ENCODE results near the gene TBC1D2B.

Gene TBC1D2B

DNA sequence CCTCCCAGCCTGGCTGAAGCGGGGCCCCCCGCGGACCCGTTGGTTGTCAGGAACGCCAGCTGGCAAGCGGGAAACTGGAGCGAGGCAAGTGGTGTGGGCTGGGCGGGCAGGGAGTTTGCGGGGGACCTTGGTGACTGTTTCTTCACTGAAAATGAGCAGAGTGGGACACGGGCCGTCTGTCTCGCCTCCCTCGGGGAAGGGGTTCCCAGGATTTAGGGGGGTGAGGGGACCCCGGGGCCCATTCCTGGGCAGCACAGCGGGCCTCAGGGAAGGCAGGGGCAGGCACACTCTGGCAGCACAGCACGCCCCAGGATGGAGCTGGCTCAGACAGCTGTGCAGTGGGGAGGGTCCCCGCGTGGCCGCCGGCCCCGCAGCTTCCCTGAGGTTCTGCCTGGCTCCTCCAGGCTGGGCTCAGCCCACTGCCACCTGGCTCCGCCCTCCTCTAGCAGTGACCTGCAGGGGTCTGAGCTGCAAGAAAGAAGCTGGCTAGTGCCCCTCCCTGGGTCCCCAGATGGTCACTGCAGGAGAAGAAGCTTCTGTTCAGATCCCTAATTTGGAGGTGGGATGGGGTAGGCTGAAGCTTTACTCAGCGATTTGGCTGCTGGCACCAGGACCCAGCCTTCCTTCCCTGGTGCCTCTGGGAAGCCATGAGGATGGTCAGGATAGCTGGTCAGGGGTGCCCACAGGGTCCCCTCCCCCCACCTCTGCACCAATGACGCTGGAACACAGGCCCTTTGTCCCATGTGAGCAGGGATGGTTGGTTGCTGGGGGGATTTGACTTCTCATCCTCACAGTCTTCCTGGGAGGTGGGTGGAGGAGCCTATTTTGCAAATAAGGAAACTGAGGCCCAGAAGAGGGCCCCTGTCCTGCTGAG lies 90.4 kb downstream of the TBC1D2B start:
- Histone ChIP-seq H3K27me3 (ENCODE audit: insufficient read depth, poor library complexity, severe bottlenecking) (peaks cover 3% of the 10 kb centered on the region), H3K27ac (replicated peaks) (no peak overlapping the region), H3K4me3 (replicated peaks; ENCODE audit: insufficient read depth, low read length) (no peak overlapping the region)
- TF ChIP-seq GABPA (IDR thresholded peaks at IDR 0.05; ENCODE audit: low read depth) (no peak), SPI1 (IDR thresholded peaks at IDR 0.05; ENCODE audit: borderline replicate concordance, low read depth) (no peak), POLR2AphosphoS5 (IDR thresholded peaks at IDR 0.05; ENCODE audit: low read depth) (no peak)
- TF ChIP-seq, protein P1, sequence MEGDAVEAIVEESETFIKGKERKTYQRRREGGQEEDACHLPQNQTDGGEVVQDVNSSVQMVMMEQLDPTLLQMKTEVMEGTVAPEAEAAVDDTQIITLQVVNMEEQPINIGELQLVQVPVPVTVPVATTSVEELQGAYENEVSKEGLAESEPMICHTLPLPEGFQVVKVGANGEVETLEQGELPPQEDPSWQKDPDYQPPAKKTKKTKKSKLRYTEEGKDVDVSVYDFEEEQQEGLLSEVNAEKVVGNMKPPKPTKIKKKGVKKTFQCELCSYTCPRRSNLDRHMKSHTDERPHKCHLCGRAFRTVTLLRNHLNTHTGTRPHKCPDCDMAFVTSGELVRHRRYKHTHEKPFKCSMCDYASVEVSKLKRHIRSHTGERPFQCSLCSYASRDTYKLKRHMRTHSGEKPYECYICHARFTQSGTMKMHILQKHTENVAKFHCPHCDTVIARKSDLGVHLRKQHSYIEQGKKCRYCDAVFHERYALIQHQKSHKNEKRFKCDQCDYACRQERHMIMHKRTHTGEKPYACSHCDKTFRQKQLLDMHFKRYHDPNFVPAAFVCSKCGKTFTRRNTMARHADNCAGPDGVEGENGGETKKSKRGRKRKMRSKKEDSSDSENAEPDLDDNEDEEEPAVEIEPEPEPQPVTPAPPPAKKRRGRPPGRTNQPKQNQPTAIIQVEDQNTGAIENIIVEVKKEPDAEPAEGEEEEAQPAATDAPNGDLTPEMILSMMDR (IDR thresholded peaks at IDR 0.05; ENCODE audit: insufficient read depth, low read length) = no peak
- TF ChIP-seq, protein P2, sequence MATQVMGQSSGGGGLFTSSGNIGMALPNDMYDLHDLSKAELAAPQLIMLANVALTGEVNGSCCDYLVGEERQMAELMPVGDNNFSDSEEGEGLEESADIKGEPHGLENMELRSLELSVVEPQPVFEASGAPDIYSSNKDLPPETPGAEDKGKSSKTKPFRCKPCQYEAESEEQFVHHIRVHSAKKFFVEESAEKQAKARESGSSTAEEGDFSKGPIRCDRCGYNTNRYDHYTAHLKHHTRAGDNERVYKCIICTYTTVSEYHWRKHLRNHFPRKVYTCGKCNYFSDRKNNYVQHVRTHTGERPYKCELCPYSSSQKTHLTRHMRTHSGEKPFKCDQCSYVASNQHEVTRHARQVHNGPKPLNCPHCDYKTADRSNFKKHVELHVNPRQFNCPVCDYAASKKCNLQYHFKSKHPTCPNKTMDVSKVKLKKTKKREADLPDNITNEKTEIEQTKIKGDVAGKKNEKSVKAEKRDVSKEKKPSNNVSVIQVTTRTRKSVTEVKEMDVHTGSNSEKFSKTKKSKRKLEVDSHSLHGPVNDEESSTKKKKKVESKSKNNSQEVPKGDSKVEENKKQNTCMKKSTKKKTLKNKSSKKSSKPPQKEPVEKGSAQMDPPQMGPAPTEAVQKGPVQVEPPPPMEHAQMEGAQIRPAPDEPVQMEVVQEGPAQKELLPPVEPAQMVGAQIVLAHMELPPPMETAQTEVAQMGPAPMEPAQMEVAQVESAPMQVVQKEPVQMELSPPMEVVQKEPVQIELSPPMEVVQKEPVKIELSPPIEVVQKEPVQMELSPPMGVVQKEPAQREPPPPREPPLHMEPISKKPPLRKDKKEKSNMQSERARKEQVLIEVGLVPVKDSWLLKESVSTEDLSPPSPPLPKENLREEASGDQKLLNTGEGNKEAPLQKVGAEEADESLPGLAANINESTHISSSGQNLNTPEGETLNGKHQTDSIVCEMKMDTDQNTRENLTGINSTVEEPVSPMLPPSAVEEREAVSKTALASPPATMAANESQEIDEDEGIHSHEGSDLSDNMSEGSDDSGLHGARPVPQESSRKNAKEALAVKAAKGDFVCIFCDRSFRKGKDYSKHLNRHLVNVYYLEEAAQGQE (IDR thresholded peaks at IDR 0.05; ENCODE audit: insufficient replicate concordance, low read depth) = no peak
- no peak for DNase-seq (ENCODE audit: low read depth in 1 of 2, low spot score in 1 of 2)

DNA sequence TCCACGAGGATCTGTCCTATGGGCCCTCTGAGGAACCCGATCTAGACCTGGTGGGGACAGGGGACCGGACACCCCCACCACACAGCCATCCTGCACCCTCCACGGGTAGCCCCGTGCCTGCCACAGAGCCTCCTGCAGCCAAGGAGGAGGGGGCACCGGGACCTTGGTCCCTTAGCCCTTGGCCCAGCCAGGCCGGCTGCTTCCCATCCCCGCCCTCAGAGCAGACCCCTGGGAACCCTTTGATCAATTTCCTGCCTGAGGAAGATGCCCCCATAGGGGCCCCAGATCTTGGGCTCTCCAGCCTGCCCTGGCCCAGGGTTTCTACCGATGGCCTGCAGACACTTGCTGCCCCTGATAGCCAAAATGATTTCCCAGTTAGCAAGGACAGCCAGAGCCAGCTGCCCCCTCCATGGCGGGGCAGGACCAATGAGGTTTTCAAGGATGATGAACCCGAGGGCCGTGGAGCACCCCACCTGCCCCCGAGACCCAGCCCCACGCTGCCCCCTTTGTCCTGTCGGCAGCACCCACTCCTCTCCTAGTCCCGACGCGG lies 91.5 kb downstream of the TBC1D2B start:
- DNase-seq (ENCODE audit: low read depth in 1 of 2, low spot score in 1 of 2) = no peak
- peaks cover 3% of the 10 kb centered on the region for H3K27me3 ChIP-seq (ENCODE audit: insufficient read depth, poor library complexity, severe bottlenecking)
- H3K4me3 ChIP-seq (replicated peaks; ENCODE audit: insufficient read depth, low read length) = no peak overlapping the region
- TF ChIP-seq SPI1 (IDR thresholded peaks at IDR 0.05; ENCODE audit: borderline replicate concordance, low read depth) = no peak
- TF ChIP-seq, protein P2 (IDR thresholded peaks at IDR 0.05; ENCODE audit: insufficient replicate concordance, low read depth) = no peak
- no peak for TF ChIP-seq POLR2AphosphoS5 (IDR thresholded peaks at IDR 0.05; ENCODE audit: low read depth)
- TF ChIP-seq, protein P1 (IDR thresholded peaks at IDR 0.05; ENCODE audit: insufficient read depth, low read length) = no peak
- no peak overlapping the region for H3K27ac ChIP-seq (replicated peaks)

DNA sequence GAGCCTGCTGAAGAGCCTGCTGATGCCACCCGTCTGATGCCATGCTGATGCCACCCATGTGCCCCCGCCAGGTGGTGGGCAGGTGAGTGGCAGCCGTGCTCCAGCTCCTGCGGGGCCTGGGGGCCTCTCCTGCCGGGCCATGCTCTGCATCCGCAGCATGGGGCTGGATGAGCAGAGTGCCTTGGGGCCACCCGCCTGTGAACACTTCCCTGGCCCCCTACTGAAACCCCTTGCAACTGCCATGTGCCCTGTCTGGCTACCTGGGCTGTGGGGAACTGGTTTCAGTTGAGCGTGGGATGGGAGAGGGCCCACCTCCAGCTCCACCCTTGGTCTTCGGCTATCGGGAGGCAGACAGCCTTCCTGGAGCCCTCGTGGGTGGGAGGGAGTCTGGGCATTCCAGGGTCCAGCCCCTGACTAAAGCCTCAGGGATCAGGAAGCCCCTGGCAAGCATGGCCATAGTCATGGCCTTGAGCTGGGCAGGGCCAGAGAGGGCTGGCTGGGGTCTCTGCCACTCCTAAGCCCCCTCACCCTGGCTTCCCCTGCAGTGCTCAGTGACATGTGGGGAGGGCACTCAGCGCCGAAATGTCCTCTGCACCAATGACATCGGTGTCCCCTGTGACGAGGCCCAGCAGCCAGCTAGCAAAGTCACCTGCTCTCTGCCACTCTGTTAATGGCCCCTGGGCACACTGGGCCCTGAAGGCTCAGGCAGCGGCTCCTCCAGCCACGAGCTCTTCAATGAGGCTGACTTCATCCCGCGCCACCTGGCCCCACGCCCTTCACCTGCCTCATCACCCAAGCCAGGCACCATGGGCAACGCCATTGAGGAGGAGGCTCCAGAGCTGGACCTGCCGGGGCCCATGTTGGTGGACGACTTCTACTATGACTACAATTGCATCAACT lies 92.2 kb downstream of the TBC1D2B start:
- TF ChIP-seq, protein P1 (IDR thresholded peaks at IDR 0.05; ENCODE audit: insufficient read depth, low read length) = no peak
- TF ChIP-seq GABPA (IDR thresholded peaks at IDR 0.05; ENCODE audit: low read depth) = no peak
- no peak for TF ChIP-seq SPI1 (IDR thresholded peaks at IDR 0.05; ENCODE audit: borderline replicate concordance, low read depth)
- TF ChIP-seq POLR2AphosphoS5 (IDR thresholded peaks at IDR 0.05; ENCODE audit: low read depth) = no peak
- TF ChIP-seq, protein P2 (IDR thresholded peaks at IDR 0.05; ENCODE audit: insufficient replicate concordance, low read depth) = no peak
- DNase-seq (ENCODE audit: low read depth in 1 of 2, low spot score in 1 of 2) = no peak

More for the DNA sequence above, 92.2 kb downstream of the TBC1D2B start:
- H3K4me3 ChIP-seq (replicated peaks; ENCODE audit: insufficient read depth, low read length) = no peak overlapping the region
- H3K27ac ChIP-seq (replicated peaks) = no peak overlapping the region
- H3K27me3 ChIP-seq (ENCODE audit: insufficient read depth, poor library complexity, severe bottlenecking) = peaks cover 3% of the 10 kb centered on the region

Measured in HL-60 (cell line).